ENCODE results near the gene VSTM2B. TPM values are rescaled to one million over a fixed set of nuclear protein-coding genes. Genes with fewer than 3 reads are reported as not detected.

The VSTM2B gene
- total RNA-seq, 1 donor from 2014 or later: not detected

- DNase-seq (ENCODE audit: extremely low spot score, unreplicated experiment): no peak
- Mint-ChIP-seq H3K27me3 (ENCODE audit: unreplicated experiment) (peaks cover 14% of the 10 kb centered on the region), H3K36me3 (ENCODE audit: unreplicated experiment) (no peaks in the 10 kb centered on the region), H3K4me3 (ENCODE audit: unreplicated experiment) (no peak overlapping the region), H3K4me1 (ENCODE audit: unreplicated experiment) (no peaks in the 10 kb centered on the region), H3K9me3 (ENCODE audit: unreplicated experiment) (no peaks in the 10 kb centered on the region), H3K27ac (ENCODE audit: unreplicated experiment) (no peak overlapping the region)
- no peak for TF ChIP-seq CTCF (IDR thresholded peaks at IDR 0.05)
Measured at GRCh38 chr19:29535984-29536508, 10.3 kb downstream of the VSTM2B start.

GRCh38 chr19:29537181-29537580 lies 11.4 kb downstream of the VSTM2B start:
- DNase-seq (ENCODE audit: extremely low spot score, unreplicated experiment): no peak
- Mint-ChIP-seq H3K4me1 (ENCODE audit: unreplicated experiment) (no peaks in the 10 kb centered on the region), H3K4me3 (ENCODE audit: unreplicated experiment) (no peak overlapping the region), H3K36me3 (ENCODE audit: unreplicated experiment) (no peaks in the 10 kb centered on the region), H3K27me3 (ENCODE audit: unreplicated experiment) (peaks cover 4% of the 10 kb centered on the region), H3K9me3 (ENCODE audit: unreplicated experiment) (no peaks in the 10 kb centered on the region), H3K27ac (ENCODE audit: unreplicated experiment) (no peak overlapping the region)
- TF ChIP-seq CTCF (IDR thresholded peaks at IDR 0.05): no peak

- Mint-ChIP-seq H3K36me3 (ENCODE audit: unreplicated experiment) (no peaks in the 10 kb centered on the region), H3K4me1 (ENCODE audit: unreplicated experiment) (no peaks in the 10 kb centered on the region), H3K27ac (ENCODE audit: unreplicated experiment) (no peak overlapping the region), H3K4me3 (ENCODE audit: unreplicated experiment) (no peak overlapping the region), H3K27me3 (ENCODE audit: unreplicated experiment) (peaks cover under 1% of the 10 kb centered on the region), H3K9me3 (ENCODE audit: unreplicated experiment) (no peaks in the 10 kb centered on the region)
- no peak for TF ChIP-seq CTCF (IDR thresholded peaks at IDR 0.05)
- no peak for DNase-seq (ENCODE audit: extremely low spot score, unreplicated experiment)
Measured at GRCh38 chr19:29537601-29538000, 11.8 kb downstream of the VSTM2B start.

- no peaks in the 10 kb centered on the region for H3K4me1 Mint-ChIP-seq (ENCODE audit: unreplicated experiment)
- no peak overlapping the region for H3K4me3 Mint-ChIP-seq (ENCODE audit: unreplicated experiment)
- no peak for TF ChIP-seq CTCF (IDR thresholded peaks at IDR 0.05)
- H3K27ac Mint-ChIP-seq (ENCODE audit: unreplicated experiment): no peak overlapping the region
- H3K27me3 Mint-ChIP-seq (ENCODE audit: unreplicated experiment): no peaks in the 10 kb centered on the region
- H3K36me3 Mint-ChIP-seq (ENCODE audit: unreplicated experiment): no peaks in the 10 kb centered on the region
- no peak for DNase-seq (ENCODE audit: extremely low spot score, unreplicated experiment)
- H3K9me3 Mint-ChIP-seq (ENCODE audit: unreplicated experiment): no peaks in the 10 kb centered on the region
Measured at GRCh38 chr19:29538146-29538545, 12.4 kb downstream of the VSTM2B start.

GRCh38 chr19:29538651-29539050 lies 12.9 kb downstream of the VSTM2B start:
- Mint-ChIP-seq H3K4me1 (ENCODE audit: unreplicated experiment) (no peaks in the 10 kb centered on the region), H3K4me3 (ENCODE audit: unreplicated experiment) (no peak overlapping the region), H3K9me3 (ENCODE audit: unreplicated experiment) (no peaks in the 10 kb centered on the region), H3K27me3 (ENCODE audit: unreplicated experiment) (no peaks in the 10 kb centered on the region), H3K27ac (ENCODE audit: unreplicated experiment) (no peak overlapping the region), H3K36me3 (ENCODE audit: unreplicated experiment) (no peaks in the 10 kb centered on the region)
- no peak for TF ChIP-seq CTCF (IDR thresholded peaks at IDR 0.05)
- DNase-seq (ENCODE audit: extremely low spot score, unreplicated experiment): no peak

Data from osteocyte (in vitro differentiated cells).